Sigmoid colon (tissue), 3 donors: ENCODE data around the gene ALDH16A1.

Source experiments
- CTCF ChIP-seq, 4 experiments: fragments of 450-650 bp in 3 of 4; fragments of 200-600 bp in 1 of 4; IDR thresholded peaks; one replicate each; pipeline ENCODE4 v1.5.1; 2016 to 2019; ENCODE audit warnings: antibody characterized with exemption in 4 of 4, mild to moderate bottlenecking in 3 of 4, moderate library complexity in 2 of 4
- POLR2A ChIP-seq, 2 donors: fragments of 450-650 bp; IDR thresholded peaks; one replicate each; pipeline ENCODE4 v1.6.1; 2016; ENCODE audit warnings: antibody characterized with exemption in 2 of 2, mild to moderate bottlenecking in 2 of 2, moderate library complexity in 2 of 2

GRCh38 chr19:49411681-49412326 is 41.2 kb upstream of the ALDH16A1 start:
- TF ChIP-seq CTCF (IDR thresholded peaks at IDR 0.05) (no peak), POLR2A (IDR thresholded peaks at IDR 0.05) (no peak)
